HG03097 (cell line): Measurements from ENCODE around the gene ONECUT3.
"Not testable (repeated sequence)": the region's sequence is repeated elsewhere in the genome, so short reads cannot be mapped to it uniquely, and the experiment has no call there.

Experiments
- ATAC-seq: cut with Tn5 transposase; IDR thresholded peaks from one replicate; pipeline ENCODE4 v1.9.1; 2021; ENCODE audit not compliant: unreplicated experiment, low FRiP score

Gene ONECUT3

DNA sequence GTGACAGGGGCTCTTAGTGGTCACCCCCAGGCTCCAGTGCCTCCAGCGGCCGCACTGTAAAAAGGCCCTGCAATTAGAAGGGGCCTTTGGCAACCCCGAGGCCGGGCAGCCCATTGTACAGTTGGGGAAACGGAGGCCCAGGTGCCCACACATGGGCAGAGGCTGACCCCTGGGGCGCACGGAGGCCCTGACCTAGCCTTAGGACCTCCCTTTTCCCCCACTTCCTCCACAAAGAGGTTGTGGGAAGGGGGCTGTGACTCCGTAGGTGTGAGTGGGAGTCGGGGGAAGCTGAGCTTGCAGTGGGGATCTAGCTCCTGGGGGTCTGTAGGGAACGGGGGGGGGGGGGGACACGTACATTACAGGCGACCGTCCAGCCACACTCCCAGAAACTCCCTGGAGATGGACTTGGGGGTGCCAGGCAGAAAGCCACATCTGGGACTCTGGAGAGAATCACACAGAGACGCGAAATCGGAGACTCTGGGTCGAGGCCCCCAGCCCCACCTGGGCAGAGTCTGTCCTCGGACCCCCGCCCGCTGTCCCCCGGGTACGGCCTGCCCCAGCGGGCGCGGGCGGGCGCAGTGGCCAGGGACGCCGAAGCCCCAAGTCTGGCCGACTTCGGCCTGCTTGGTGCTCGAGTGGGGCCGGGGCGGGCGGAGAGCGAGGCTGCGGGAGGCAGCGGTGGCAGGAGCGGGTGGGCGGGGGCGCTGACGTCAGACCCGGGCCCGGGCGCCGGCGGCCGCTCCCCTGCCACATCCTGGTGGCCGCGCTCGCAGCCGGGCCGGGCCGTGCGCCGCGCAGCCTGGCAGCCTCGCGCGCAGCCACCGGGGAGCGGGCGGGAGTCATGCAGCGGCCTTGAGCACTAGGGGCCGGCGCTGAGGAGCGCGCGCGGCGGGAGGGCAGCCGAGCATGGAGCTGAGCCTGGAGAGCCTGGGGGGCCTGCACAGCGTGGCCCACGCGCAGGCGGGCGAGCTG, at the start of gene ONECUT3:
Gene ONECUT3, plus strand, starts transcription at position 750 of the 972 bp plus-strand sequence. Its CDS starts 157 bp downstream, at position 907.
- no peak for ATAC-seq

DNA sequence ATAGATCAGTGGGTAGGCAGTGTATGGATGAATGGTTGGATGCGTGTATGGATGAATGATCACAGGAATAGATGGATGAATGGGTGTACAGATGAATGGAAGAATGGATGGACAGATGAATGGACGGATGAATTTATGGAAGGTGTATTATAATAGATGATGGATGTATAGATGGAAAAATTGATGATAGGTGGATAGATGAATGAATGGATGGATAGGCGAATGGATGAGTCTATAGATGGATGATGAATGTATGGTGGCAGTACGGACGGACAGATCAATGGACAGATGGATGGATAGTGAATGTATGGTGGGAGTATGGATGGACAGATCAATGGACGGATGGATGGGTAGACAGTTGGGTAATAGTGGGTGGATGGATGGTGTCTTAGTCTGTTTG, 49.0 kb upstream of the ONECUT3 start:
- ATAC-seq, result no peak

DNA sequence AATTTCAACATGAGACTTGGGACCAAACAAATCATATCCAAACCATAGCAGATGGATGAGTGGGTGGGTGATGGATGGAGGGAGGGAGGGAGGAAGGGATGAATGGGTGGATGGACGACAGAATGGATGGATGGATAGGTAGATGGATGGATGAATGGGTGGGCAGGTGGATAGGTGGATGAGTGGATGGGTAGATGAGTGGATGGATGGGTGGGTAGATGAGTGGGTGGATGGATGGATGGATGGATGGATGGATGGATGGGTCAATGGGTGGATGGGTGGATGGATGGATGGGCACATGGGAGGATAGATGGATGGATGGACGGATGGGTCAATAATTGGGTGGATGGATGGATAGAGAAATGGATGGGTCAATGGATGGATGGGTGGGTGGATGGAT, 47.9 kb upstream of the ONECUT3 start:
- ATAC-seq, result no peak

DNA sequence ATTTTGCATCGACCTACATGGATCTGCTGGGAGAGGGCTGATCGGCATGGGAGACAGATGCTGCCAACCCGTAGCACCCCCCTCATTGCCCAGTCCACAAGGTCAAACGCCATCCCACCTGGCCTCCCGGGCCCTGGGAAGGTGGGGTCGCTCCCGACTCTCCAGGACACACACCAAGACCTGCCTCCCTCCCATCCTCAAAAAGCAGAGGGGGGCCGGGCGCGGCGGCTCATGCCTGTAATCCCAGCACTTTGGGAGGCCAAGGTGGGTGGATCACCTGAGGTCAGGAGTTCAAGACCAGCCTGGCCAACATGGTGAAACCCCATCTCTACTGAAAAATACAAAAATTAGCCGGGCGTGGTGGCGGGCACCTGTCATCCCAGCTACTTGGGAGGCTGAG, 46.7 kb upstream of the ONECUT3 start:
- not testable (repeated sequence) for ATAC-seq

DNA sequence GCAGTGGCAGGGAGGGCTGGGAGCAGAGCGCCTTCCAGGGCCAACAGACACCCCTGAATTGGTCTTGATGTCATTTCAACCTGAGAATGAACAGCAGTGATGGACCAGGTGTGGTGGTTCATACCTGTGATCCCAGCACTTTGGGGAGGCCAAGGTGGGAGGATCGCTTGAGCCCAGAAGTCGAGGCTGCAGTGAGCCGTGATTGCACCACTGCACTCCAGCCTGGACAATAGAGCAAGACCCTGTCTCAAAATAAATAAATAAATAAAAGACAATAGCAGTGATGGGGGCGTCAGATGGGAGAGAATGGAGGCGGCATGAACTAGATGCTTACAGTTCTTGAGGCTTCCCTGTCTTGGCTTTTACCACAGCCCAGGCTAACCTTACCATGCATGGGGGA, 46.1 kb upstream of the ONECUT3 start:
- ATAC-seq, result no peak

DNA sequence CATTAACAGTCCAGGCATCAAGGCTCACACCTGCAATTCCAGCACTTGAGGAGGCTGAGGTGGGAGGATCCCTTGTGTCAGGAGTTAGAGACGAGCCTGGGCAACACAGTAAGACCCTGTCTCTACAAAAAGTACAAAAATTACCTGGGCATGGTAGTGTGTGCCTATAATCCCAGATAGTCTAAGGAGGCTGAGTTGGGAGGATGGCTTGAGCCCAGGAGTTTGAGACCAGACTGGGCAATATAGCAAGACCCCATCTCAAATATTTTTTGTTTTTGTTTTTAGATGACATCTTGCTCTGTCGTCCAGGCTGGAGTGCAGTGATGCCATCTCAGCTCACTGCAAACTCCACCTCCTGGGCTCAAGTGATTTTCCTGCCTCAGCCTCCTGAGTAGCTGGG, 40.1 kb upstream of the ONECUT3 start:
- no peak for ATAC-seq

DNA sequence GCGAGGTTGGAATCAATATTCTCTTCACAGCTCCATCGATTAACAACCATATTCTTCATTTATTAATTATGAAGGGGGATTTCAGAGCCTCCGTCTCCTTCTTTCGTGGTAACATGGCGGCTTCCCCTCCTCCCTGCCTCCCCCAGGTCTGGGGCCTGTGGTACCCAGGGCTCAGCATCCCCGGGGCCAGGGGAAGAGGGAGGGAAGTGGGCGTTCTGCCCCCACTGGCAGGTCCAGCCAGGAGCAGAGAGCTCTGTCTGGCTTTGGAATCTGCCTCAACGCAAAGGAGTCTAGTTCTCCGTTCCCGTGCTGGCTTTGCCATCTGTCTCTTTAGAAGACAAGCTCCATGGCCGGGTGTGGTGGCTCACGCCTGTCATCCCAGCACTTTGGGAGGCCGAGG, 37.8 kb upstream of the ONECUT3 start:
- no peak for ATAC-seq

DNA sequence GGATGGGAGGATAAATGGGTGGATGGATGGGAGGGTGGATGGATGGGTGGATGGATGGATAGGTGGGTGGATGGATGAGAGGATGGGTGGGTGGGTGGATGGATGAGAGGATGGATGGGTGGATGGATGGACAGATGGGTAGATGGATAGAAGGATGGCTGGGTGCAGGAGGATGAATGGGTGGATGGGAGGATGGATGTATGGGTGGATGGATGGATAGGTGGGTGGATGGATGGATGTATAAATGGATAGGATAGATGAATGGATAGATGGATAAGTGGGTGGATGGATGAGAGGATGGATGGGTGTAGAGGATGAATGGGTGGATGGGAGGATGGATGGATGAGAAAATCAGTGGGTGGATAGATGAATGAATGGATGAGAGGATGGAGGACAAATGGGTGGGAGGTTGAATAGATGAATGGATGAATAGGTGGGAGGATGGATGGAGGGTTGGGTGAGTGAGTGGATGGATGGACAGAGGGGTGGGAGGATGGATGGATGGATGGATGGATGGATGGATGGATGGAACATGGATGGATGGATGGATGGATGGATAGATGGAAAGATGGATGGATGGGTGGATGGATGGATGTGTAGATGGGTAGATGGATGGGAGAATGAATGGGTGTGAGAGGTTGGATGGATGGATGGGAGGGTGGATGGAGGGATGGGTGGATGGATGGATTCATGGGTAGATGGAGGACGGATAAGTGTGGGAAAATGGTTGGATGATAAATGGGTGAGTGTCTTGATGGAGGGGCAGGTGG, 35.9 kb upstream of the ONECUT3 start:
- no peak for ATAC-seq

DNA sequence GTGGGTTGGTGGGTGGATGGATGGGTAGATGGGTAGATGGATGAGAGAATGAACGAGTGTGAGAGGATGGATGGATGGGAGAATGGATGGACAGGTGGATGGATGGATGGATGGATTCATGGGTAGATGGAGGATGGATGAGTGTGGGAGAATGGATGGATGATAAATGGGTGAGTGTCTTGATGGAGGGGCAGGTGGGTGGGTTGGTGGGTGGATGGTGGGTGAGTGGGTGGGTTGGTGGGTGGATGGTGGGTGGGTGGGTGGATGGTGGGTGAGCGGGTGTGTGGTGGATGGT, 35.4 kb upstream of the ONECUT3 start:
- no peak for ATAC-seq

DNA sequence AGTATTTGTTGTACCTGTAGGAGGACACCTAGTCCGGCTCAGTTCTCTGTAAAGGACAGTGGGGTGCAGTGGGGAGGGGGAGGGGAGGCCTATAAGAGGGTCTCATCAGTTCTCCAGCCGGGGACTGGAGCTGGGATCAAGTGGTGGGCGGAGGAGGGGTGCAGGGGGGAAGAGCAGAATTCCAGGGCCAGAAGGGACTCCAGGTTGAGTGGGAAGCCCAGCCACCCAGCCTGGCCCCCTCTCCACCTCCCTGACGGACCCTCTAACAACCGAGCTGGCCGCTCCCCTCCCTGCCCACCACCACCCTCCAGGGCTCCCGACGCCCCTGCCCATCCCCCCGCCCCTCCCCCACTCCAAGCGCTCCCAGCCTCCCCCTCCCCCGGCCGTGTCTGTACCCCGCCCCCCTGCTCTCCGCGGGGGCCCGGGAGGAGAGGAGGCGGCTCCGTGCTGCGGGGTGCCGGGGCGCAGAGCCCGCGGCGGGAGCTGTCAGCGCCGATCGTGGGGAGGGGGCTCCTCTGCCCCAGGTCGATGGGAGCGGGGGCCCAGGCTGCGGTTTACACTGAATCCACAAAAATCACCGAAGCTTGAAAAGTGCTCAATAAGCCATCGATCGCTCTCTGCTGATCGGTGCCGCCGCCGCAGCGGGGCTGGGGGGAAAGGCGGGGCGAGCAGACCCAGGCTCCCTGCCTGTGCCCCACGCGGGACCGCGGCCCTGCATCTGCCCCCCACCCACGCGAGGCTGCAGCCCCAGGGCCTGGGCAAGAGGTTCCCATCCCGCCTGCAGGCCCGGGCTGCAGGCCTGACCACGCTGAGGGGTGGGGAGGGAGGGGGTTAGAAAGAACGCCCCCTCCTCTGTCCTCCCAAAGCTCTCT, 34.6 kb upstream of the ONECUT3 start:
- ATAC-seq, result no peak

DNA sequence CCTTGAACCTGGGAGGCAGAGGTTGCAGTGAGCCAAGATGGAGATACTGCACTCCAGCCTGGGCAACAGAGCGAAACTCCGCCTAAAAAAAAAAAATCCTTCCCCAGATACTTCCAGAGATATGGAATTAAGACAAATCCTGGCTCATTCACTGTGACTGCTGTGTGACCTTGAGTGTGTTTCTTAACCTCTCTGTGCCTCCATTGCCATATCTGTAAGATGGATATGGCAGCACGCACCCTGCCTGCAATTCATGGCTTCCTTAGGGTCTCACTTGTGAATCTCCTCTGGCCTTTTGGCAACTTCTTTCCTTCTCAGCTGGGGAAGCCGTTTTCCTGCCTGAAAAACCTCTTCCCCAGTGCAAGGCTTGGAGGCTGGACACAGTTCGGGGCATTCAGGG, 33.8 kb upstream of the ONECUT3 start:
- no peak for ATAC-seq

DNA sequence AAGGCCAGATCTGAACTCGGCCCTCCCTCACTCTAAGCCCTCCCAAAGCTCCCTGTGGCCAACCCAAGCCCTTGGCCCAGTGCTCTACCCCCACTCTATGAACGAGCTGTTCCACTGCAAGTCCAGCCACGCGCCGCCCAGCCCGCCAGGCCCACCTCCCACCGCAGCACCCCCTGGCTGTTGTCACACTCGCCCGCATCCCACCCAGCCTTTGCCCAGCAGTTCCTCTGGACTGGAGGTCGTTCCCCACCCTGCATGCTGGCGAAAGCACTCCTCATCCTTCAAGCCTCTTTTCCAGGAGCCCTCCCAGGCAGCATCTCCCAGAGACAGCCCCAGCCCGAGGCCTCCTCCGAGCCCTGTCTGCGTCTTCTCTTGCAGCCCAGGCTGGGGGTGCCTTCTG, 33.1 kb upstream of the ONECUT3 start:
- no peak for ATAC-seq

DNA sequence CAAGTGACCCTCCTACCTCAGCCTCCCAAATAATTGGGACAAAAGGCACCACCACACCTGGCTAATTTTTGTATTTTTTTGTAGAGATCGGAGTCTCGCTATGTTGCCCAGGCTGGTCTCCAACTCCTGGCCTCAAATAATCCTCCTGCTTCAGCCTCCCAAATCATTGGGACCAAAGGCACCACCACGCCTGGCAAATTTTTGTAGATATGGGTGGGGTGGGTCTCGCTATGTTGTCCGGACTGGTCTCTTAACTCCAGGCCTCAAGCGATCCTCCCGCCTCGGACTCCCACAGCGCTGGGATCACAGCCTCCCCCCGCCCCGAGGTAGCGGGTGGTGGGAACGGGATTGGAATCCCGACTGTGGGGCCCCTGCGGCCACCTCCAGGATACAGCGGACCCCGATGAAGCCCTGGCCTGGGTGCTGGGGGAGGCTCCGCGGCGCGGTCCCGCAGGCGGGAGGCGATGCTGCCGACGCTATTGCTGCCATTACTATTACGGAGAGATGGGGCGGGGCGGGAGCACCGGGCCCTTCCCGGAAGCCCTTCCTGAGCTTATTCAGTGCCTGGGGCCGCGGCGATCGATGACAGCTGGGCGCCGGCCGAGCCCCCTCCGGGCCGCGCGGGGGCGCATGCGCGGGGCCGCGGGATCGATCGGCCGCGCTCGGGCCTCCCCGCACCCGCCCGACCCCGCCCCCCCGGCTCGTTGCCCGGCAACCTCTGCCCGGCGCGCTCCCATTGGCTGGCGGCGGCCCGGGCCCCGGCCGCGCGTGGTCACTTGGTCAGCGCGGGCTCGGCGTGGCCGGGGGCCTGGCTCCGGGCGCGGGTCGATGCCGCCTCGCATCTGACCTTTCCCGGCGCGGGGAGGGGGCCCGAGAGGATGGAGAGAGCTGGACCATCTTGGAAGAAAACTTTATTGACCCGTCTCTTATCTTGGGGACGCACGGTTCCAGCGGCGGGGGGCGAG, 27.9 kb upstream of the ONECUT3 start:
- ATAC-seq, result no peak

DNA sequence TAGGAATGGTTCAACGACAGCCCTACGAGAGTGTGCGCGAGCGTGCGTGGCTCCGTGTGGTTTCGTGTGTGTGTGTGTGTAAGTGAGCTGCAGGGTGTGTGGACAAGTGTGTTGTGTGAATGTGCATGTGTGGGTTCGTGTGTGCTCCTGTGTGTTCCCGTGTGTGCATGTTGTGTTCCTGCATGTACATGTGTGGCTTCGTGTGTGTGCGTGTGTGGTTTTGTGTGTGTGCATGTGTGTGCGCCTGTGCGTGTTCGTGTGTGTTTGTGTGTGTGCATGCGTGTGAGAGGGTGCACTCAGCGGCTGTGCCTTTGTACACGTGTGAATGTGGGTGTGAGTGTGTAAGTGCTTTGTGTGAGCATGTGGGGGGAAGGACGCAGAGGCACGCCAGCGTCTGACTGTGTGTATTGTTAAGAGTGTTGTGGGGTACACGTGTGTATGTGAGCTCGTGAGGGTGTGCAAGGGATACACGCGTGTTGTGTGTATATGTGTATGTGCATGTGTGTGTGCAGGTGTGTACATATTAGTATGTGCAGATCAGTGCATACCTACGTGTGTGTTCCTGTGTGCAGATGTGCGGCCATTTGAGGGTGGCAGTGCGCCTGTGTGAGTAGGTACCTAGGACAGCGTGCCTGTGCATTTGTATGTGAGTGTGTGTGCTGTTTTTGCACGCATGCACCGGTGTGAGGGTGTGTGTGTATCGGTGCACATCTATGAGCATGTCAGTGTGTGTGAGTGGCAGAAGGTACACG, 24.3 kb upstream of the ONECUT3 start:
- no peak for ATAC-seq

DNA sequence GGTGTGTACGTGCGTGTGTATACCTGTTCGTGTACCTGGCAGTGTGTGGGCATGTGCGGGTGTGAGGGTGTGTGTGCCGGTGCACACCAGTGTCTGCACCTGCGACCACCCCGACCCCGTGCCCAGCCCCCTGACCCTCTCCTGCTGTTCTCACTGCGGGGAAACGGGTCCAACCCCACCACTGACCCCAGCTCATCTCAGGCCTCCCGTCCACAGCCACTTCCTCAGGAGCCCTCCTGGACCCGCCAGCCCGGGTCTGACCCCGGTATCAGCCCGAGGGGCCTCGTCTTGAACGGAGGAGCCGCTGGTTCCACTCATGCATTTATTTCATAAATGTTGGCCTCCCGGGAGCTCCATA, 23.8 kb upstream of the ONECUT3 start:
- ATAC-seq, result no peak

DNA sequence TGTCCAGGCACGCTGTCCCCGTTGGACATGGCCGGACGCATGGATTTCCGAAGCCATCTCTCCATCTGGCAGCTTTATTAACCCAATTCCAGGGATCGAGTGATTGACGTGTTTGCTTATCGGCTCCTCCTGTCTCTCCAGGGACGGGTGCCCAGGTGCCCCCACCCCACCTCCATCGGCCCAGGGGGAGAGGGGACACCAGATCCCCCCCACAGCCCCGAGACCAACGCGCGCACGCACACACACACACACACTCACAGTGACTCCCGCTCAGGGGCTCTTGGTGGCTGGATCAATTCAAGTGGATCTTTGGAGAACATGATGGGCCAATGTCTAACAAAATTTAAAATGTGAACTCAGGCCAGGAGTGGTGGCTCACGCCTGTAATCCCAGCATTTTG, 23.1 kb upstream of the ONECUT3 start:
- no peak for ATAC-seq

DNA sequence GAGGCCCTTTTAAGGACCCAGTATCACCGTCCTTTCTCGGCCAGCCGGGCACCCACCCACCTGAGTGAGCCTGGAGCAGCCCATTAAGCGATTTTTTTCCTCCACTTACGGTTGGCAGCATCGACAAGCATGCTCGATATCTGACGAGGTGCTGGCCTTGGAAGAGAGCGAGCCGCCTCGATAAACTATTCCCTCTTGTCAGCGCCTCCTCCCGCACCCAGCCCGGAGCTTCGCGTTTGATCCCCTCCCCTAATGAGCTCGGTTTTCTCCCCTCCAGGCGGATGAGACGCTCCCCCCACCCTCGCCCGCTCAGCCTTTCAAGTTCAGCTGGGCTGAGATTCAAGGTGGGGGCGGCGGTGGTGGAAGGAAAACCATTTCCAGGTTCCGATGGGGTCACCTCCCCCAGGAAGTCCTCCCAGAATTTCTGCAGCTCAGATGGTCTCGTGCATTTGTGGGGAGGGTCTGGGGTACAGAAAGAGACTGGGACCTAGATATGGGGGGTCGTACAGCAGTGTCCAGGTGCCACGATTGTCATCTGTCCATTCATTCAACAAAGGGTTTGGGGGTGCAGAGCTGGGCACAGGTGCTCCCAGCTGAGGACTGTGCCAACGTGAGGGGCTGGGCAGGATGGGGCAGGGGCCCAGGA, 18.9 kb upstream of the ONECUT3 start:
- no peak for ATAC-seq

DNA sequence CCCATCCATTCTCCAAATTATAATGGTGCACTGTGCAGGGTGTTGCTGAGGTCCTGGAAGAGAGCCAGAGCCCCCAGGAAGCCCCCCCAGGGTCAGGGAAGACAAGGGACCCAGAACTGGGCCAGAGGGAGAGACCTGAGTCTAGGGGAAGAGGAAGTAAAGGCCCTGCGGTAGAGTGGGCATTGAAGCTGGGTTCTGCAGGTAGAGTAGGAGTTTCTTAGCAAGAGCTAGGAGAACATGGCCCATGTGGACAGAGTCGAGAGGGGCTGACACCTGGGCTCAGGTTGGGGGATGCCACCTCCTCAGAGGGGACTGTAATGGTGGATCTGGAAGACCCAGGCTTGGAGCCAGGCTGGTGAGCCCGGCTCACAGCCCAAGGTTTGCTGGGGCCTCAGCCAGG, 17.0 kb upstream of the ONECUT3 start:
- ATAC-seq, result no peak

DNA sequence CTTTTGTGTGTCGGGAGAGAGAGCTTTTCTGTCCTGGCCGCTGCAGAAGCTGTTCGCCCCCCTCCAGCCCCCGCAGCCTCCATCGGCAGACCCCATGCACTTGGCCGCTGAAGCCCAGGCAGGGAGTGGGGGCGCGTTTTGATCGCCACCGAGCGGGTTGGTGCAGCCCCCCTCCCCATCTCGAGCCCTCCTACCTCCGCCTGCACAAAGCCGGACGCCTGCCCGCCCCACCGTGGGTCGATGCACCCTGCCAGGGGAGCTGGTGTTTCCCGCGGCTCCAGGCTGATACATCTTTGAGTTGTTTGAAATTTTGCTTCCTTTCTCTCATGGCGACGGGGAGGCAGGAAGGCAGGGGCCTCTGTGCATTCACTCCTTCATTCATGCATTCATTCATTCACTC, 16.4 kb upstream of the ONECUT3 start:
- ATAC-seq, result no peak
